NCI-H1694 treated with DMSO at 0.1 percent for 48 hours (cell line): ENCODE results near the gene GALNT12.

Experiments used
- DNase-seq: peaks from one replicate; lab custom pipeline; 2025; lab: John Stamatoyannopoulos, UW

Gene GALNT12

GRCh38 chr9:98783518-98784226 lies 23.8 kb upstream of the GALNT12 start:
- no peak for DNase-seq

- DNase-seq: no peak
Measured at GRCh38 chr9:98784831-98785806, 22.4 kb upstream of the GALNT12 start.

- no peak for DNase-seq
Measured at GRCh38 chr9:98786750-98787510, 20.5 kb upstream of the GALNT12 start.

- no peak for DNase-seq
Measured at GRCh38 chr9:98787766-98788335, 19.6 kb upstream of the GALNT12 start.

- DNase-seq: no peak
Measured at GRCh38 chr9:98789483-98790133, 17.9 kb upstream of the GALNT12 start.

- peak; percentile 98 for DNase-seq
Measured at GRCh38 chr9:98790134-98790841, 17.2 kb upstream of the GALNT12 start.

DNA sequence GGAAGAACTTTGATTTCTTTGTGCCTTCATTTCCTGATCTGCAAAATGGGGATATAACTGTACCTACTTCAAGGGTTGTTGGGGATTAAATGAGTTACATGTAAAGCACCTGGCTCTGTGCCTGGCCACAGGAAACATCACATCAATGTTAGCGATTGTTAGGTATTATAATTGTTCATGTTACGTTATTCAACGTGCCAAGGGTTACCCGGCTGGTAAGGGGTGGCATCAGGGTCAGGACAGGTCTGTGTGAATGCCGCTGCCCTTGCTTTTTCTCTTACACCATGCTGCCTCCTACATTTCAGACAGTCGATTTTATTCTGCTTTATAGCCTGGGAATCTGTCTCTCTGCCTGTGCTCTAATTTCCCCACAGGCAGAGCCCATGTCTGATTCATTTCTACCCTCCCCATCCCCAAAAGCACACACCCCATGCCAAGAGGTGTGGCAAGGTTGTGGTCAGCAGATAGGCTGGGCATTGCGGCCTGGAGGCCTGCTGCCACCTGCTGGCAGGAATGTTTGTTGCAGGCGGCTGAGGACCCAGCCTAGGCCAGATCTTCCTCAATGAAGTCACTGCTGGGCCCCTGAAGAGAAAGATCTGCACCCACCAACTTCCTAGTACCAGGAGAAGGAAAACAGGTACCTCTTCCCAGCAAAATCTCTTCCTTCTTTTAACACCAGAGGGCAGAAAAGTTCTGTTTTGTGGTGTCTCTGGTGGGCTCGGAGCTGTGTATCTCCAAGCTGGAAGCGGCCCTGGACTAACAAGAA lies 16.4 kb upstream of the GALNT12 start:
- DNase-seq: no peak

GRCh38 chr9:98791608-98792490 lies 15.6 kb upstream of the GALNT12 start:
- DNase-seq: no peak

DNA sequence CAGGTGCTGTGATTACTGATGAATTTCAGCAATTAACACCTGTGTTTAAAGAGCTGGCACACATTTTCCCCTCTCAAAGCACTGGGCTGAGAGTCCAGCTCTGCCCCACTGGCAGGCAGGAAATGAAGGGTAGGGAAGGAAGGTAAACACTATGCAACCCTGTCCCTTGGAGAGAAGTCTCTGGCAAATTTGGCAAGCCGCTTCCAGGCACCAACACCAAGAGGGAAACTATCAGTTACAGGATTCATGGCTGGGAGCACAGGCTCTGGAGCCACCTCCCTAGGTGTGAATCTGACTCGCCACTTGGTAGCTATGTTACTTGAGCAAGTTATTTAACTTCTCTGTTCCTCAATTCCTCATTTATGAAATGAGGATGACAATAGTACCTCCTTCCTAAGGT lies 14.4 kb upstream of the GALNT12 start:
- no peak for DNase-seq

- DNase-seq: no peak
Measured at GRCh38 chr9:98794802-98795201, 12.7 kb upstream of the GALNT12 start.

- DNase-seq: no peak
Measured at GRCh38 chr9:98795295-98795955, 12.0 kb upstream of the GALNT12 start.

- no peak for DNase-seq
Measured at GRCh38 chr9:98795970-98796363, 11.5 kb upstream of the GALNT12 start.

DNA sequence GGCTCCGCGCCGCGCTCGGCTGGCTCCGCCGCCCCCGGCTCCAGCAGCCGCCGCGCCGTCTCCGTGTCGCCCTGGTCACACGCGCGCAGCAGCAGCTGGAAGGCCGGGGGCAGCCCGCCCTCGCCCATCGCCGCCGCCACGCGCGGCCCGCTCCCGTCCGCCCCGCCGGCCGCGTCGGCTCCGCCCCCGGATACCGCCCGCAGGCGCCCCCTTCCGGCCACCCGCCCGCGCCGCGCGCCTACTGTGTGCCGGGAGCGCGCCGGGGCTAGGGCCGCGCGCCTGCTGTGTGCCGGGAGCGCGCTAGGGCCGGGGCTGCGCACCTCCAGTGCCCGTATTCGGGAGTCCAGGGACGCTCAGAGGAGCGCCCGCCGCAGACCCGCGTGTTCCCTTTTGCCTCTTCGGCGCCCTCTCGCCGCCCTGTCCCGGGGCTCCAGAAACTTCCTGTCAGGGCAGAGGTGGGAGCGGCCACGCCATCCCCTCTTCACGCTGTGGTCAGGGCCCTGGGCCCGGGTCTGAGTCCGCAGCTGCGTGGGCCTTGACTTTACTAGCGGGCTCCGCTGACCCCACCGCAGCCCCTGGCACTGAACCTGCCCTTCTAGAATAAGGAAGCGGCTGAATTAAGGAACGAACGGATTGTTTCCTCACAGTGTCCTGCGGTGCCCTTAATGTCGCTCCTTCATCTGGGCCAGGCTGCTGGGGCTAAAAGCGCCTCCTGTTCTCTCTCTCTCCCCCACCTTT lies 10.9 kb upstream of the GALNT12 start, which contains the start of gene ANKS6:
TSS of gene ANKS6 (minus strand) at position 192 of the 738 bp plus-strand sequence. CDS start at position 128, 64 bp downstream.
- peak; percentile 31 for DNase-seq

DNA sequence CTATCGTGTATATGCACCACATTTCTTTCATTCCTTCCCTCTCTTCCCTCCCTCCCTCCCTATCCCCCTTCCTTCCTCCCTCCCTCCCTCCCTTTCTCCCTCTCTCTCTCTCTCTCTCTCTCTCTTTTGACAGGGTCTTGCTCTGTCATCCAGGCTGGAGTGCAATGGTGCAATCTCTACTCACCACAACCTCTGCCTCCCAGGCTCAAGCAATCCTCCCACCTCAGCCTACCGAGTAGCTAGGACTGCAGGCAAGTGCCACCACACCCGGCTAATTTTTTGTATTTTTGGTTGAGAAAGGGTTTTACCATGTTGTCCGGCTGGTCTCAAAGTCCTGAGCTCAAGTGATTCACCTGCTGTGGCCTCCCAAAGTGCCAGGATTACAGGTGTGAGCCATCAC lies 10.0 kb upstream of the GALNT12 start:
- no peak for DNase-seq

DNA sequence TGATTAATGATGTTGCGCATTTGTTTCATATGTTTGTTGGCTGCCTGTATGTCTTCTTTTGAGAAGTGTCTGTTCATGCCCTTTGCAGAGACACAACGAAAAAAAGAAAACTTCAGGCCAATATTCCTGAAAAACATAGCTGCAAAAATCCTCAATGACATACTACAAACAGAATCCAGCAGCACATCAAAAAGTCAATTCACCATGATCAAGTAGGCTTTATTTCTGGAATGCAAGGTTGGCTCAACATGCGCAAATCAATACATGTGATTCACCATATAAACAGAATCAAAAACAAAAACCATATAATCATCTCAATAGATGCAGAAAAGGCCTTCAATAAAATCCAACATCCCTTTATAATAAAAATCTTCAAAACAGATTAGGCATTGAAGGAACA lies 9.2 kb upstream of the GALNT12 start:
- no peak for DNase-seq

DNA sequence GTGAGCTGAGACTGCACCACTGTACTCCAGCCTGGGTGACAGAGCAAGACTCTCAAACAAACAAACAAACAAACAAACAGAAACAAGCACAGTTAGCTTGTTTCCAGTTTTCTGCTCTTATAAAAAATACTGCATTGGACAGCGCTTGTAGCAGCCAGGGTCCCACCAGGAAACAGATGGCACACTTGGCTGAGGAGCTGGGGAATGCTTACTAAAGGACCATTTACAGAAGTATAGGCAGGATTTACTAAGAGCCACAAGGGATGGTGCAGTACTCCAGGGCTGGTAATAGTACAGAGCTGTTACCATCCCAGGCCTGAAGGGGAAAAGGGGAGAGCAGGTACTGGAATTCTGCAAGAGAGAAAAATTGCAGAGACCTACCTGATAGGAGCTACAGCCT lies 5.9 kb upstream of the GALNT12 start:
- peak; percentile 68 for DNase-seq

- DNase-seq: no peak
Measured at GRCh38 chr9:98801969-98802371, 5.5 kb upstream of the GALNT12 start.

DNA sequence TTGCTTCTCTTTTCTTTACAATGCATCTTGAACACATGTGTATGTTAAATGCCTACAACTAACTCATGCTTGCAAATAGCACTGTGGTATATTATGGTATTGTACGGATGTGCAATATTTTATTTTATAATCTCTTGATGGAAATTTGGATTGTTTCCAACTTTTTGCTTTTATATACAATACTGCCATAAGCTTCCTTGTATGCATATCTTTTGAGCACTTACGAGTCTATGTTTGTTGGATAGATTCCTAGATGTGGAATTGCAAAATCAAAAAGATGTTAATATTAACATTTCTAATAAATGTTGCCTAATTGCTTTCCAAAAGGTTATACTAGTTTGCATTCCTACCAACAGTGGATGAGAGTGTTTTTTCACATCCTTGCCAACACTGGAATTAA lies 3.4 kb upstream of the GALNT12 start:
- peak; percentile 34 for DNase-seq
